SK-N-MC (cell line): Measurements from ENCODE around the gene RPL22.

Source experiments
- DNase-seq: peaks from one replicate; pipeline ENCODE4 v3.0.0-alpha.2; 2011; ENCODE audit warnings: low read depth, low spot score
- H3K27ac ChIP-seq: fragments of 200-600 bp; sonication (generic); 2 replicates; pipeline ENCODE4 v1.5.1; 2016; ENCODE audit warnings: mixed run types
- H3K36me3 ChIP-seq: fragments of 200-600 bp; sonication (generic); 2 replicates; pipeline ENCODE4 v1.6.1; 2017; ENCODE audit warnings: antibody characterized with exemption, low read length, mixed read lengths; ENCODE audit not compliant: insufficient read depth
- H3K4me3 ChIP-seq: fragments of 200-600 bp; sonication (generic); 2 replicates; pipeline ENCODE4 v1.5.1; 2016
- H3K9ac ChIP-seq: fragments of 200-600 bp; sonication (generic); 2 replicates; pipeline ENCODE4 v1.8.0; 2017; ENCODE audit warnings: mixed run types, mixed read lengths; ENCODE audit not compliant: insufficient read length
- H3K9me3 ChIP-seq: fragments of 200-600 bp; sonication (generic); 2 replicates; pipeline ENCODE4 v1.6.1; 2017; ENCODE audit warnings: low read depth, mild to moderate bottlenecking, antibody characterized with exemption, low read length, moderate library complexity, mixed read lengths
- EZH2 ChIP-seq: fragments of 200-600 bp; sonication (generic); IDR thresholded peaks from one replicate; pipeline ENCODE4 v1.6.1; 2017; ENCODE audit warnings: antibody characterized with exemption
- FOXP2 ChIP-seq: optimal IDR thresholded peaks from 2 replicates; pipeline ENCODE3; 2011; ENCODE audit warnings: mild to moderate bottlenecking, moderate library complexity; ENCODE audit not compliant: insufficient read depth; ENCODE audit errors: extremely low read length, control extremely low read depth
- POLR2AphosphoS5 ChIP-seq: IDR thresholded peaks from 2 replicates; pipeline ENCODE4 v1.6.1; 2012; ENCODE audit warnings: mild to moderate bottlenecking, low read depth, low read length, borderline replicate concordance

RPL22 gene

GRCh38 chr1:6166655-6167390 lies 32.6 kb downstream of the RPL22 start:
- no peak for TF ChIP-seq FOXP2
- TF ChIP-seq POLR2AphosphoS5: no peak
- no peak for TF ChIP-seq EZH2
- Histone ChIP-seq H3K27ac (no peak overlapping the region), H3K4me3 (no peak overlapping the region), H3K9ac (no peak overlapping the region), H3K9me3 (no peaks in the 10 kb centered on the region), H3K36me3 (no peaks in the 10 kb centered on the region)
- no peak for DNase-seq

GRCh38 chr1:6166221-6166620 lies 33.2 kb downstream of the RPL22 start:
- Histone ChIP-seq H3K9ac (no peak overlapping the region), H3K9me3 (no peaks in the 10 kb centered on the region), H3K36me3 (no peaks in the 10 kb centered on the region), H3K27ac (no peak overlapping the region), H3K4me3 (no peak overlapping the region)
- TF ChIP-seq EZH2 (no peak), FOXP2 (no peak)
- no peak for DNase-seq

- TF ChIP-seq FOXP2 (no peak), POLR2AphosphoS5 (no peak), EZH2 (no peak)
- Histone ChIP-seq H3K27ac (no peak overlapping the region), H3K36me3 (no peaks in the 10 kb centered on the region), H3K4me3 (no peak overlapping the region), H3K9me3 (no peaks in the 10 kb centered on the region), H3K9ac (no peak overlapping the region)
- no peak for DNase-seq
These were observed 33.9 kb downstream of the RPL22 start for GRCh38 chr1:6165441-6165985.

- no peaks in the 10 kb centered on the region for H3K9me3 ChIP-seq
- H3K9ac ChIP-seq: no peak overlapping the region
- H3K27ac ChIP-seq: no peak overlapping the region
- no peak for DNase-seq
- TF ChIP-seq FOXP2 (no peak), POLR2AphosphoS5 (no peak), EZH2 (no peak)
- no peaks in the 10 kb centered on the region for H3K36me3 ChIP-seq
- no peak overlapping the region for H3K4me3 ChIP-seq
These were observed 34.4 kb downstream of the RPL22 start for GRCh38 chr1:6165027-6165426.

GRCh38 chr1:6163973-6164617 lies 35.3 kb downstream of the RPL22 start:
- no peaks in the 10 kb centered on the region for H3K36me3 ChIP-seq
- TF ChIP-seq EZH2 (no peak), FOXP2 (no peak), POLR2AphosphoS5 (no peak)
- no peak for DNase-seq
- no peak overlapping the region for H3K9ac ChIP-seq
- no peak overlapping the region for H3K27ac ChIP-seq
- no peak overlapping the region for H3K4me3 ChIP-seq
- no peaks in the 10 kb centered on the region for H3K9me3 ChIP-seq

GRCh38 chr1:6163191-6163972 lies 36.0 kb downstream of the RPL22 start:
- Histone ChIP-seq H3K9ac (no peak overlapping the region), H3K9me3 (no peaks in the 10 kb centered on the region), H3K4me3 (no peak overlapping the region), H3K36me3 (no peaks in the 10 kb centered on the region), H3K27ac (no peak overlapping the region)
- no peak for DNase-seq
- TF ChIP-seq POLR2AphosphoS5: no peak
- TF ChIP-seq EZH2: no peak
- TF ChIP-seq FOXP2: no peak

- Histone ChIP-seq H3K9ac (no peak overlapping the region), H3K36me3 (no peaks in the 10 kb centered on the region), H3K27ac (no peak overlapping the region), H3K9me3 (no peaks in the 10 kb centered on the region), H3K4me3 (no peak overlapping the region)
- no peak for TF ChIP-seq POLR2AphosphoS5
- no peak for TF ChIP-seq EZH2
- TF ChIP-seq FOXP2: no peak
- no peak for DNase-seq
These were observed 36.6 kb downstream of the RPL22 start for GRCh38 chr1:6162773-6163172.

- Histone ChIP-seq H3K27ac (no peak overlapping the region), H3K36me3 (no peaks in the 10 kb centered on the region), H3K9me3 (no peaks in the 10 kb centered on the region), H3K9ac (no peak overlapping the region), H3K4me3 (no peak overlapping the region)
- no peak for TF ChIP-seq FOXP2
- TF ChIP-seq POLR2AphosphoS5: no peak
- TF ChIP-seq EZH2: no peak
- DNase-seq: no peak
These were observed 37.1 kb downstream of the RPL22 start for GRCh38 chr1:6162341-6162740.
